Measurements from ENCODE around the gene UBR4.
"Not testable (repeated sequence)": the region's sequence is repeated elsewhere in the genome, so short reads cannot be mapped to it uniquely, and the experiment has no call there.

Gene UBR4

DNA sequence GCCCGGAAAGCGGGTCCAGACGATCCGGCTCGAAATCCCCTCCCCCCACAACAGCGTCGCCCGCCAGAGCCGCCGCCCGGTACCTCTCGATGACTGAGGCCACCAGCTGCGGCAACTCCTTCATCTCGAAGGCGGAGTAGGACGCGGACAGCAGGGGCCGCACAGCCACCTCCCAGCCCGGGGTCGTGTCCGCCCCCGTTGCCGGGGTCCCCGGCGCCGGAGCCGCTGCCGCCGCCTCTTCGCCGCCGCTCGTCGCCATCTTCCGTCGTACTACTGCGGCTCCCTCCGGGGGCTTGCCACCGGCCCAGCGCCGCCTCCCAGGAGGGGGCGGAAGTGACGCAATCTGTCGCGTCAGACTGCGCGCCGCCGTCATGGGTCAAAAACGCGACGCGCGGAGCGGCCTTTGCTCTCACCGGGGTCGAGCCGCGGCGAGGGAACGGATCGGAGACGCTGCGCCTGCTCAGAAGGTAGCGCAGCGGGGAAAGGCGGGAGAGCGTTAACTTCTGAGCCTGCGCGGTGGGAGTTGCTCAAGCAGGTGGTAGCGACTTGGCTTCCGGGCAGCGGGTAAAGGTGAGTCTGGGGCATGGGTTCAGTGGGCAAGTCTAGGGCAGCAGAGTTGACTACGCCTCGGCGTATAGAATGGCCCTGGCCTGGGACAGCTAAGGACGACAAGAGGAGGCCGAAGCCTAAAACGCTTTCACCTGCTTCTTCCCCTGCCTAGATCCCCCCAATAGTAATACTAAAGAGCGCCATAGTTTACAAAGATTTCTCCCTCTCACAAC lies at the start of gene UBR4:
UBR4 (minus strand) TSS at position 277 of the 782 bp plus-strand sequence; CDS start at position 259, 18 bp downstream.
- peak; percentile 98 for DNase-seq (ENCODE audit: low spot score)

DNA sequence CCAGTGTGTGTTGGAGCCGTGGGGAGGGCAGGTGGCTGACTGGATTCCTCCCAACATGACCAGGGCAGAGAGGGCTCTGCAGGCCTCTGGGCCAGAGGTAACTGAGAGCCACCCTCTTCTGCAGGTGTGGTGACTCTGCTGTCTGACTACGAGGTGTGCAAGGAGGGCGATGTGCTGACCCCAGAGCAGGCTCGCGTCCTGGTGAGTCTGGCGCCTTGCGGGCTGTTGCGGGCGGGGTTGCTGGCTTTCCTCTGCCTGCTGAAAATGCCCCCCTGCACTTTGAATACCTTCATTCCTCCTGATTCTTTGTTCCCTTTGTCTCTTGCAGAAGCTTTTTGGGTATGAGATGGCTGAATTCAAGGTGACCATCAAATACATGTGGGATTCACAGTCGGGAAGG lies 48.3 kb upstream of the UBR4 start:
- DNase-seq (ENCODE audit: low spot score): peak; percentile 1

DNA sequence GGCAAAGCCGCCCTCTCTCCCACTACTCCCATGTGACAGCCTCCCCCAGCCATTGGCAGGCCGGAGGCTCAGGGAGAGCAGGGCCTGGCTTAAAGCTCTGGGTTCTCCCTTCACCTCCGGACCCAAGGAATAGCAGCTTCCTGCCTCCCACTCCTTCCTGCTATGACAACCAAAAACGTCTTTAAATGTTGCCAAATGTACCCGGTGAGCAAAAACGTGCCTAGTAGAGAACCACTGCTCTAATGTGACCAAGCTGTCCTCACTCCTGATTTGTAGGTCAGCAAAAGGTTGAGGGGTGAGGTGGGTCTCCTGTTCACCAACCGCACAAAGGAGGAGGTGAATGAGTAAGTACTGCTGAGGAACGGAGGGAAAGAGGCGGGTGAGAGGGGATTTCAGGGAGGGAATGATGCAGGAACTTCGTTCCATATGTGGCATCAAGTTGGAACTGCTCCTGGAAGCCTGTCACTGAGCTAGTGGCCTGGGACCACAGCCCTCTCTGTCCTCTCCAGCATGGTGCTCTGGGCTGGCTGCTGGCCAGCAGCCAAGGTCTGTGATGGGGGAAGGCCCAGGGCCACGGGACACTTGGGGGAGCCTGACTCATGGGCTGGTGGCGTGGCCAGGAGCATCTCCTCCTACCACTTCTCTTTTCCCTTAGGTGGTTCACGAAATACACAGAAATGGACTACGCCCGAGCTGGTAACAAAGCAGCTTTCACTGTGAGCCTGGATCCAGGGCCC lies 47.3 kb upstream of the UBR4 start:
- peak; percentile 1 for DNase-seq (ENCODE audit: low spot score)

DNA sequence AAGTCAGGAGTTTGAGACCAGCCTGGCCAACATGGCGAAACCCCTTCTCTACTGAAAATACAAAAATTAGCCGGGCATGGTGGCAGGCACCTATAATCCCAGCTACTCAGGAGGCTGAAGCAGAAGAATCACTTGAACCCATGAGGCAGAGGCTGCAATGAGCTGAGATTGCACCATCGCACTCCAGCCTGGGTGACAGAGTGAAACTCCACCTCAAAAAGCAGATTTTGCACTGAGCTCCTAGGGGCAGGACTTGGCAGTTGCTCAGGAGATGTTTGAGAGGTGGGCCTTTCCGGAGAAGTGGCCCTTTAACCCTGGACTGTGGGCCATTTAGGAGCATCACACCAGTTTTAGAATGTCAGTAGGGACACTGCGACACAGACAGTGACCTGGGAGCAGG lies 46.2 kb upstream of the UBR4 start:
- DNase-seq (ENCODE audit: low spot score): not testable (repeated sequence)

DNA sequence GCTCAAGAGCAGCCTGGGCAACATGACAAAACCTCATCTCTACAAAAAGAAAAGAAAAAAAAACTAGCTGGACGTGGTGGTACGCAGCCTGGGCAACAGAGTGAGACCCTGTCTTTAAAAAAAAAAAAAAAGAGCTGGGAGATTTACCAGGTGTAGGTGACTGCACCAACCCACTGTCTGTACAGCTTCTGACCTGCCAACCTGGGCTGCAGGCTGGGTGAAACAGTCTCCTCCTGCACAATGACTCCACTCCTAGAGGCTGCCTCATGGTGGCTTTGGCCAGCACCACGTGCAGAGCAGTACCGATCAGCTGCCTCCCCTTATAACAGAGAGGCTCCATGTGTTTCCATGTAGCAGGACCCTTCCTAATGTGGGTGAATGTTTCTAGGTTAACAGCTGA lies 45.2 kb upstream of the UBR4 start:
- DNase-seq (ENCODE audit: low spot score): no peak

DNA sequence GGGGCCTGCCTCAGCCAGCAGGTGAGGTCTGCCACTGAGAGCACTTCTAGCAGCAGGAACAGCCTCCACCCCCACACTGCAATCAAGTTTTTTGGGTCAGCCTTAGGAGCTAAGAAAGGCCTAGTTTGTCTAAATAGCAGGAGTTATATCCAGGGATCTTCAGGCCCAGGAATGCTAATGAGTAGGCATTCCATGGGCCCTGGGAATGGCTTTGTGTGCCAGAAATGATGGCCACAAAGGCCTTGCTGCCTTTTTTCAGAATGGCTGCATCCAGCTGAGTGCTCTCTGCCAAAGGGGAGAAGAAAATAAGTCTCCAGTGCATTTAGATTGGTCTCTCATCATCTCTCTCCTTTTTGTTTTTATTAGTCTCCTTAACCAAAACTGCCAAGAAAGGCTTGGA lies 44.4 kb upstream of the UBR4 start:
- DNase-seq (ENCODE audit: low spot score): peak; percentile 1

DNA sequence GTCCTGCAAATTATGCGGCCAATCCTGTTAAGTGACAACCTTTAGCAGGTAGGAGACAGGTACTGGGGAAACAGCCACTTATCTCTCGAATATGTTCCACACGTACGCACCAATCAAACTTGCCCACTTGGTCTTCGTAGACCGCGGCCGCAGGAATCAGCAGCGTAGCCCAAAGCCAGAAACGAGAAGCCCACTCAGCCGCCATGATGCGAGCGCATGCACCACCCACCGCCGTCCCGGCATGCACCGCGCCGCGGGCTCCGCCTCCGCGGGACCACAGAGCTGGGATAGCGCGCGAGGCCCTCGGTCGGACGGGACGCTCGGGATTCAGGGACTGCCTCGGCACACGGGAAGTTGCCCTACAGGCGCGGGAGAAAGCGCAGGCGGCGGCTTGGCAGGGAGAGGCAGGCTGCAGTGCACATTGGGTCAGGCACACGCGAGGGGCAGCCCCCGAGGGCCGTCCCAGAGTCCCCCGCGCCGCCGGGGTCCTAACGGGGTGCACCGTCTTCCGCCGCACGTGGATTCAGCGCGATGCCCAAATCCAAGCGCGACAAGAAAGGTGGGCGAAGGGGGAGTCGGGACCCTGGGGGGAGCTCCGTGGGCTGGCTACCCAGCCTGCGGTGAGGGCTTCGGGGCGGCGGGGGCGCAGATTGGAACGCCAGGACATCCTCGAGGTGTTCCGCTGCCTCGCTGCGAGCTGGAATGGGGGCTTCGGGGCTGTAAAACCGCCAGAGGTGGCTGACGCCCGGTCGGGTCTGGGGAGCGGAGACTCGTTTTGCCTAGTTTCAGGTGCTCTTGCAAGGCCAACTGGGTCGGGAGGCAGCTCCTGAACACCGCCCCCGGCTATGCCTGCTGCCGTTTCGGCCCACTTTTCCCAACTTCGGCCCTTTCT lies 41.5 kb upstream of the UBR4 start, which contains the start of the genes EMC1 and MRTO4:
EMC1 (minus strand) TSS at position 220 of the 892 bp plus-strand sequence; CDS start at position 205, 15 bp downstream.
MRTO4 (plus strand) TSS at position 501 of the 892 bp plus-strand sequence; CDS start at position 532, 31 bp downstream.
- peak; percentile 90 for DNase-seq (ENCODE audit: low spot score)

DNA sequence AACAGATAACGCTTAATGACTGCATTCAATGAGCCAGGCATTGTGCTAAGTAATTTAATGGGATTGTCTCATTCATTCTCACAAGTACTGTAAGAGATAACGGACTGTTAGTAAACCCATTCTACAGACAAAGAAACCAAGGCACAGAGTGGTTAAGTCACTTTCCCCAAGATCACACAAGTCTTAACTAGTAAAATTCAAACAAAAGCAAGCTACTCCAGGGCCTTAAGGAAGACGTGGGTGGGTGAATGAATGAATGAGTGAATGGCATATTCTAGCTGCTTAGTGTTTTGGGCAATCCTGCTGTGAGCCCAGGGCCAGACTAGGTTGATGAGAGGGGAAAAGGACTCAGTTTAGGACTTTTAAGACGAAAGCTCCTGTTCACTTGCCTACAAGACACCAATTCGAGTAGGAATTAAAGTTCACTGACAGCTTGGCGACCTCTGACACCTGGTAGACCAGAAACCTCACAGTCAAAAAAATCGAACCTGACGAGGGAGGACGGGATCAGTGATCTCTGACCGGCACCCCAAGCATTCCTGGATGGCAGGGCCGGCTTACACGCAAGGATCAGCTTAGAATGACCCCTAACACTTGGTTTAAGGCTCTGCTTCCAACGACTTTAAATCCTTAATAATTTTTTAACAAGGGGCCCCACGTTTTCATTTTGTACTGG lies 40.7 kb upstream of the UBR4 start:
- DNase-seq (ENCODE audit: low spot score): peak; percentile 38

DNA sequence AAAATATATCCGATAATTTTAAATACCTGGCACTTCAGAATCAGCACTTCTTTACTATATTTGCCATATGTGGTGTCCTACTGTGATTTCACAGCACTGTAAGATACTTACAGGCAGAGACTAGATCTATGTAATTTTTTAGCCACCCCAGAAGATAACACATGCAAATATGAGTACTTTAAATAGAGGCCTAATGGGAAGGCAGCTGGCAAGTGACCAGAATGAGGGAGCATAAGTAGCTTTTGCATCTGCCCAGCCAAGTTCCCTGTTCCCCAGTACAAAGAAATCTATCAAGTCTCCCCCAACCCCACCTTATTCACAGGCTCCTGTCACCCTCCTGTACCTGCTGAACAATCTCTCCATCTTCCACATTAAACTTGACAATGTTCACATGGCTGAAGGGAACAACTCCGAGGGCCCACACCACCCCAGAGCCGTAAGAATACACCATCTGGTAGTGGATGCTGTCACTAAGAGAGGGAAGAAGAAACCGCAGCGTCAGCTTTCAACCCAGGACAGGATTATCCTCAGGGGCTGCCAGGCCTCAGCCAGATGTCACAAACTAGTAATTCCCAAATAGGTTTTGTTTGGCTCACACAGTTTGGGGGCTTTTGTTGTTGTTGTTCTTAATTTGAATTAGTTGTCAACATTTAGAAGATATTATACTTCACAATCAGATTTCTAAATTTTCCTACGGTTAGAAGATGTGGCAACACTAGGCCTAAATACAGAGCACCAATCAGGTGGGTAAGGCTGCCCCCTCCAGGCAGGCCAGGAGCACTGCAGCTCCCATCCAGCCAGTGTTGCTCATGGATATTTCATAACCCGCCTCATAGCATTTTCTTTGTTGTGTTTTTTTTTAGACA lies 30.8 kb upstream of the UBR4 start:
- peak; percentile 69 for DNase-seq (ENCODE audit: low spot score)

DNA sequence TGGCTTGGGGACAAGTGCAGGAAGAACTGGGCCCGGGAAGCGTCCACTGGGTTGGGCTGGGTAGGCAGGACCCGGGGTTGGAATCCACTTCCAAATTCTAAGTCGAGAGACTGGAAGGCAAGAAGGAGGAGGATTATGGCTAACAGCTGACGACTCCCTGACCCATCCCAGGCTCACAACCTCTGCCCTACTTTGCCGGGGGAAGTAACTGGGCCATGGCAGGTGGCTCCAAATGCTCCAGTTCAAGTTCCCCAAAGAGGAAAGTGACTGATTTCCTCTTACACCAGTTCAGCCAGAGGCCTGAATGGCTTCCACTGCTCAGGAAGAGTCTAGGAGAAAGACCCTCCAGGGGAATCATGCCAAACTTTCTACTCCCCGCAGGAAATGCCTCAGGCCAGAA lies 29.8 kb upstream of the UBR4 start:
- no peak for DNase-seq (ENCODE audit: low spot score)

DNA sequence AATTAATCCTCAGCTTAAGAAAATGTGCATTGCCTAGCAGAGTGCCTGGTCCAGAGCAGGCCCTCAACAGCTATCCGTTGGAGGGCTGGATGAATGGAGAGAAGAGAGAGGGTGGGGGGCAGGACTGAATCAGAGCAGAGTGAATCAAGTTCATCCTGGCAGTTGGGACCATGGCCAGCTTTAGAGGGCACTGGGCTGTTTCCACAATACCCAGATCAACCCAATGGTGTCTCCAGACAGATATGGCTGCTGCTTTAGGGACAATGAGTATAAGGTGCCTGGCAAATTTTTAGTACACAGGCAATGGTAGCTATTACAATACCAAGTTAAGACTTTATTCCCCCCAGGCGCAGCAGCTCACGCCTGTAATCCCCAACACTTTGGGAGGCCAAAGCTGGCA lies 24.2 kb upstream of the UBR4 start:
- DNase-seq (ENCODE audit: low spot score): no peak

DNA sequence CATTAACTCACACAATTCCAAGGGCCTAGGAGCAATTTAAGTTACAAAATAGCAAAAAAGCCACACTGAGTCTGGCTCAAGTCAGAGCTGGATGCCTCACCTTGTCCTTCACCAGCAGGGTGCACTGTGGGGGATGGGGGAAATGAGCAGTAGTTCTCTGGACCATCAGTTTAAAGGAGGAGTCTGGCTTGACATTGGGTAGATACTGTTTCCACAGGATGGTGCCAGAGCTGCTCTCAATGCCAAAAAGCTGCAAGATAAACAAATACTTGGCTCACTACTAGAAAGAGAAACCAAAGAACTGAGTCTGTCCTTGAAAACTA lies 22.4 kb upstream of the UBR4 start:
- DNase-seq (ENCODE audit: low spot score): peak; percentile 32

DNA sequence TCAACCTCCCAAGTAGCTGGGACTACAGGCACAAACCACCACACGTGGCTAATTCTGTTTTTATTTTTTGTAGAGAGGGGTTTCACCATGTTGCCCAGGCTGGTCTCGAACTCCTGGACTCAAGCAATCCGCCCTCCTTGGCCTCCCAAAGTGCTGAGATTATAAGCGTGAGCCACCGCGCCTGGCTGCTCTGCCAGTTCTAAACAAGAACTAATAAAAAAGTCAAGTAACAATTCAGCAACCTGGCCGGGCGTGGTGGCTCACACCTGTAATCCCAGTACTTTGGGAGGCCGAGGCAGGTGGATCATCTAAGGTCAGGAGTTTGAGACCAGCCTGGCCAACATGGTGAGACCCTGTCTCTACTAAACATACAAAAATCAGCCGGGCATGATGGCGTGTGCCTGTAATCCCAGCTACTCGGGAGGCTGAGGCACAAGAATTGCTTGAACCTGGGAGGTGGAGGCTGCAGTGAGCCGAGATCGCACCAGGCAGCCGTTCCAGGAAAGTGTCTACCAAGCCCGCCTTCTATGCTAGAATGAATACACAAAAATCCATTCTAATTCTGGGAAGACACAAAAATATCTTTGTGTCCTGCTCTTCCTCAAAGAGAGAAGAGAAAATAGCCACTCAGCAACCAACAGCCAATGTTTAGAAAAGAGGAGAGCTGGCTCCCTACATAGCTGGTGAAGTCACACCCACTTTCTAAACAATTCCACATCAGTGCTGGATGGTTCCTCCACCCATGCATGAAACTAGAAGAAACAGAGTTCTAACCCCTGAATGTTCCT lies 21.9 kb upstream of the UBR4 start:
- DNase-seq (ENCODE audit: low spot score): not testable (repeated sequence)

DNA sequence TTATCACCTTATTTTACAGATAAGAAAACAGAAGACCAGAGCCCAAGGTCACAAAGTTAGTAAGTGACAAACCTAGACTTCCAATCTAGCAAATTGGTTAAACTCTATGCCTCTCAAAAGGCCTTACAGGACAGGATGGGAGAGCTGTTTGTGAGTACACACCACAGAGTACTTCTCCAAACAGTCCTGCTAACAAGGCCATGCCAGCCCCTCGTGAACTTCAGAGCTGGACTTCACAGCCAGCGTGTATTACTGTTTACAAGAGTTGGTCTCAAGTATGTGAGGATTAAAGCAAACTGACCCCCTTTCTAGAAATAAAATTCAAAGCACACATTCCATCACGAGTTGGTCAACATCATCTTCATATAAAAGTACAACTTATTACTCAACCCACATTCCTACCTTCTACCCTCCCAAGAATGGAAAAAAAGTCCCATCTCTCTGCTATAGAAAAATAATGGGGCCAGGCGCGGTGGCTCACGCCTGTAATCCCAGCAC lies 19.8 kb upstream of the UBR4 start:
- no peak for DNase-seq (ENCODE audit: low spot score)

DNA sequence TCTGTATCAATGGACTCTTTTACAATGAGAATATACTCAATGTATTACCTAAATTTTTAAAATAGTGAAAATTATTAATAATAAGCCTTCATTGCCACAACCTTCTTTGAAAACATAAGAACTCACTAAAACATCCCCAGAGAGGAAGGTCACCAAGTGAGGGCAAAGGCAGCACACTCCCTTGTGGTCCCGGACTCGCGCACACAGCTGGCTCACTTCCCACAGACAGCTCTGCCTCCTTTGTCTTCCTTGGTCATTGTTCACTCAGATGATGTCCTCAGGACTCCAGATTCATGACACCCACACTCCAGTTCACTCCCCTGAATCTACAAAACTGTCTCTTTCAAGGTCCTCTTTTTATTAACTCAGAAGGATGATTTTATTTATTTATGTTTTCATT lies 19.2 kb upstream of the UBR4 start:
- no peak for DNase-seq (ENCODE audit: low spot score)

DNA sequence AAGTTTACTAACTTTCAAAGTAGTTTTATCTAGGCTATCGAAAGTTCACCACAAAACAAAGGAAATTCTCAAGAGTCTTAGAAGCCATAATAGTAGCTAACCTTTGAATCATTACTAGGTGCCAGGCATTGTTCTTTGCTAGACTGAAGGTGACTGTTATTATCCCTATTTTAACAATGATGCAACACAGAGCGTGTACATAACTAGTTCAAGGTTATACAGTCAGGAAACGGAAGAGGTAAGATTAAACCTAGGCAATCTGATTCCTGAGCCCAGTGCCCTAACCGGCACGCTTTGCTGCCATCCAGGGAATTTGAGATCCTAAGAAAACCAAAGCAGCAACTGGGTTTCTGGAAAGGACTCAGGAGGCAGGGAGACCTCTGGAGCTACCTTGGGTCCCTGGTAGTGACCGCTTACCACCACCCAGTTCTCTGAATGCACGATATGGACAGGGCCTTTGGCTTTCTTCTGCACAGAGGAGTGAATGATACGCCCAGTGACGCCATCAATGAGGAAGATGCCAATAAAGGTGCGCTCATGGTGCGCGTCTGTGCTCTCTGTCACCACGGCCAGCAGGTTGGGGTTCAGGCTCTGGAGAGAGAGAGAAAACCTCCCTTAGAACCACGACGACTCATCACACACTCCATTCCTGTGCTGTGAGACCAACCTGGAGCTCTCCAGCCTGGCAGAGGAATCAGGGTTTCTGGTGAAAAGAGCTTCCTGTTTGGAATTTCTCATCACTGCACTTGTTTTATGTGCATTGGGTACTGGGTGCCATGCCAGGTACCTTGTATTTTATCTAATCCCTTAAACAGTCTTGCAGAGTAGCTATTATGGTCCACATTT lies 13.1 kb upstream of the UBR4 start:
- no peak for DNase-seq (ENCODE audit: low spot score)

DNA sequence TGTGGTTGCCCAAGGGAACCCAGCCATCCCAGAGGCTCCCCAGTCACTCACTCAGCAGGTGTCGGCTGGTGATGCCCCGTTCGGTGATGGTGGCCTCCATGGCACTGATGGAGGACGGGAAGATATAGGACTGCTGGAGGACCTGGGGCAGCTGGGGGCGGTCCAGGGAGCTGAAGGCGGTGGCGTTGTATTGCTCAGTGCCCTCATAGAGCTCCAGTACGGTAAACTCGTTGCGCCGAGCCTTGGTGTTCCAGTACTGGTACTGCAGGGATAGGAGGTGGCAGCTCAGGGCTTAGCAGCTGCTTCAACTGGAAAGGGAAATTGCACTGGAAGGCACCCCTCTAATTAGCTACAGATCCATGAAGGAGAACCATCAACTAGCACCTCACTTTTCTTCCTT lies 12.5 kb upstream of the UBR4 start:
- DNase-seq (ENCODE audit: low spot score): no peak

DNA sequence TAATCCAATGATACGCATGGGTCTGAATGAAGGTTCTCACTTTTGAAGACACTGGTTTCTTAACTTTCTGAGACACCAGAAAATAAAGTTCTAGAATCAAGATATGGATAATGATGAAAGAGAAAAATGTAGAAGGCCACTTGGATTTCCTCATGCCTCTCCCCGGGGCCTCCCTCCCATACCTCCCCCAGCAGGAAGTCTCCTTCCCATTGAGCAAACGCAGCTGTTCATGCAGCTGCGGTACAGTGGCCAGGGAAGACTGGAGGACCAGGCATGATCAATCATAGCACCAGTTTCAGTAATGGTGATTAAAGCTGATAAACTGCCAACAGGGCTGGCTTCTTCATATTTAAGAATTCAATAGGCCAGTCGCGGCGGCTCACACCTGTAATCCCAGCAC lies 10.9 kb upstream of the UBR4 start:
- no peak for DNase-seq (ENCODE audit: low spot score)

Data from NAMALWA (cell line).